GM18498 (cell line): ENCODE data around the gene SBNO2.
"Not testable (repeated sequence)": the region's sequence is repeated elsewhere in the genome, so short reads cannot be mapped to it uniquely, and the experiment has no call there.

ENCODE experiments used
- ATAC-seq: cut with Tn5 transposase; IDR thresholded peaks from one replicate; pipeline ENCODE4 v1.9.1; 2021; ENCODE audit warnings: mild to moderate bottlenecking, moderate library complexity; ENCODE audit not compliant: unreplicated experiment

The SBNO2 gene

DNA sequence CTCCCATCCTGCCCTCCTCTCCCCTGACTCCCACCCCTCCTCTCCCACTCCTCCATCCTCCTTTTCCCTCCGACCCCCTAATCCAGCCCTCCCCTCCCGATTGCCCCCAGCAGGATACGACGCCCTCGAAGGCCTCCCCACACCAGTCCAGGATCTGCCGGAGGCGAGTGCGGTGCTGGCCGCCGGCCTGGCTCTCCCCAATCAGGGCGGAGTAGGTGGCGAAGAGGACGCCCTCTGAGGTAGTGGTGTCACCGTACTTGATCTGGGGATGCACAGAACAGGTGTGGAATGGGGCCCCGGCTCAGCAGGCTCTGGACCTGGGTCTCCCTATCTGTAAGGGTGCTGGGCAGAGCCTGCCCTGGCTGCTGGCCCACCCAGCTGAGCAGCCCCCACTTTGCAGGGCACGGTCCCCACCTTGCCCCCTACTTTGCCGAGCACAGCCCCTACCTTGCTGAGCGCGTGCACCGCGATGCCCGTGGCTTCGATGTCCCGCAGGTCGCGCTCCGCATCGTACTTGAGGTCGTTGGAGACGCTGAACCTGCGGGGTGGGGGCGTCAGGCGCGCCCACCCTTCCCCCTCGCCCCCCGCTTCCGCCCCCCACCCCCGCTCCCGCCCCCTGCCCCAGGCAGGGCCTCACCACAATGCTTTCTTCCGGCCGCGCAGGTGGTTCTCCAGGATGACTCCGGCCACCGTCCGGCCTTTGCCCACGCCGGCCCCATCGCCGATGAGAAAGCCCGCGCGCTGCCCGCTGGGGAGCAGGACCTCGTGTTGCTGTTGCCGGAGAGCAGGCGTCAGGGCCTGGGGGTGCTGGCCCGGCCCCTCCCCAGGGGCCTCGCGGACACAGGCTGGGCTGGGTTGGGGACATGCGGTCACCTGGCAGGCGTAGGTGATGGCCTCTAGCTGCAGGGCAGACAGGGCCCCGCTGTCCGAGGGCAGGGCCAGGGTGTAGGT, 51.8 kb downstream of the SBNO2 start:
- ATAC-seq = no peak

DNA sequence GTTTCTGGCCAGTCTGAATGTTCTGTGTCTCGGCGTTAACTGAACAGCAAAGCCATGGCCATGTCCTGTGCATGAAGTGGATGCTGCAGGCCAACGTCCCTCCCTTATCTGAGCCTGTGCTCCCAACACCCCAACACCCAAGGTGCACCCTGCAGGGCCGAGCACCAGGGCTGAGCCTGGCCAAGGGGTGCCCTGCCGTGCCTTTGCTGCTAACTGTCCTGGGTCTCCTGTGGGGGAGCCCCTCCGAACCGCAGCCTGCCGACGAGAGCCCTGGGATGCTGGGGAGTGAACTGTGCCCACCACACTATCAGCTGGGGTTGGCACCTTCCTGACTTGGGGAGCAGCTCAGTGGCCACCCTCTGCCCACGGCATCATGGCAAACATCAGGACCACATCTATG, 52.7 kb downstream of the SBNO2 start:
- no peak for ATAC-seq

DNA sequence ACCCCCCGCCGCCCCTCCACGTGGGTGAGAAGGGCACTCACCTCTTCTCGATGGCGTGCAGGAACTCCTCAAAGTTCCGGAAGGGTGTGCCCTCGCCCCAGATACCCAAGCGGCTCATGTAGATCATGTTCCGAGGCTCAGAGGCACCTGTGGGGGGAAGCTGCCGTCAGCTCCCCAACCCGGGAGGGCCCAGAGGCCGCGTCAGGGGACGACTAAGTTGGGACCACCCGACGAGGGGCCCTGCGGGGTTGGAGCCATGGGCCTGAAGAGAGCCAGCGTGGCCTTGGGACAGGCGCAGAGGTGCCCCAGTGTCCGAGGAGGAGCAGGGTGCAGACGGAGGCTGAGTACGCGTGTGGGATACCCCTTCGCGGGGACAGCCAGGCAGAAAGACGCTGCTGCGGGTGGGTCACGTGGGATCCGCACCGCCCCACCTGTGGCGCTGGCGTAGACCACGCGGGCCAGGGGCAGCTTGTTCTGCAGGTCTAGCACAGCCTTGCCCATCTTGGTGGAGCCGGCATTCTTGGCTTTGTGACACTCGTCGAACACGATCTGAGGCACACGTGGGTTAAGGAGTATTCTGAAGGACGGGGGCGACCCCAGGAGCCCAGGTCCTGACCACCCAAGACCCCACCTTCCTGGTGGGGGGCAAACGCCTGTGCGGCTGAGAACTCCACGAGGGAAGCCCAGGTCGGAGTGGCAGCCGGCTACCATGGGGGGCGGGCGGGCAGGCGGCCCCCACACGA, 54.4 kb downstream of the SBNO2 start:
- ATAC-seq = no peak

DNA sequence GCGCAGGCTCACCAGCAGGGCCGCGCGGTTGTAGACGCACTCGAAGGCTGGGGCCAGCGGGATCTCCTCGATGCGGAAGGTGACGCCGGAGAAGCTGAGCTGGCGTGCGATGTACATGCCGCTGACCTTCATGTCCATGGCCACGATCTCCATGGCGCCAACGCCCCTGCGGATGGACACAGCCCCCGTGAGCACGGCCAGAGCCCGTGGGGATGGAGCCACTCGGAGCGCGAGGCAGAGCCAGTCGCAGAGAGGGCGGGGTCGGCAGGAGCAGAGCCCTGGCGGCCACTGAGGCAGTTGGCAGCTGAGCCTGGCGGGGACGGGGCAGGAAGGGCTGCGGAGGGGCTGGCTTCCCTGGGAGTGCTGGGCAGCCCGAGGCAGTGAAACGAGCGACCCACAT, 55.1 kb downstream of the SBNO2 start:
- no peak for ATAC-seq

DNA sequence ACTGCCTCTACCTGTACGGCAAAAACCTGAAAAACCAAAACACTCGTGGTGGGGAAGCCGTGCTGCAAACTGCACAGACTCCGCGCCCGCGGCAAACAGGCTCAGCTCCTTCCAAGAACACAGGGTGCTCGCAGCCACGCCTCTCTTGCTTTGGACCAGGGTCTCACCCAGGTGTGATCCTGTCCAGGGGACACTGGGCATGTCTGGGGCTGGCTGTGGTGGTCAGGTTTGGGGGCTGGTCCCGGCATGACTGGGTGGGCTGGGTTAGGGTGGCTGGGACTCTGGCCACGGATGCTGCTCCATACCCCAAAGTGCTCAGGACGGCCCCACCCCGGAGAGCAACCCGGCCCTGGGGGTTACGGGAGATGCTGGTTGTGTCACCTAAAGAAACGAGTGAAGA, 56.4 kb downstream of the SBNO2 start:
- ATAC-seq = no peak

DNA sequence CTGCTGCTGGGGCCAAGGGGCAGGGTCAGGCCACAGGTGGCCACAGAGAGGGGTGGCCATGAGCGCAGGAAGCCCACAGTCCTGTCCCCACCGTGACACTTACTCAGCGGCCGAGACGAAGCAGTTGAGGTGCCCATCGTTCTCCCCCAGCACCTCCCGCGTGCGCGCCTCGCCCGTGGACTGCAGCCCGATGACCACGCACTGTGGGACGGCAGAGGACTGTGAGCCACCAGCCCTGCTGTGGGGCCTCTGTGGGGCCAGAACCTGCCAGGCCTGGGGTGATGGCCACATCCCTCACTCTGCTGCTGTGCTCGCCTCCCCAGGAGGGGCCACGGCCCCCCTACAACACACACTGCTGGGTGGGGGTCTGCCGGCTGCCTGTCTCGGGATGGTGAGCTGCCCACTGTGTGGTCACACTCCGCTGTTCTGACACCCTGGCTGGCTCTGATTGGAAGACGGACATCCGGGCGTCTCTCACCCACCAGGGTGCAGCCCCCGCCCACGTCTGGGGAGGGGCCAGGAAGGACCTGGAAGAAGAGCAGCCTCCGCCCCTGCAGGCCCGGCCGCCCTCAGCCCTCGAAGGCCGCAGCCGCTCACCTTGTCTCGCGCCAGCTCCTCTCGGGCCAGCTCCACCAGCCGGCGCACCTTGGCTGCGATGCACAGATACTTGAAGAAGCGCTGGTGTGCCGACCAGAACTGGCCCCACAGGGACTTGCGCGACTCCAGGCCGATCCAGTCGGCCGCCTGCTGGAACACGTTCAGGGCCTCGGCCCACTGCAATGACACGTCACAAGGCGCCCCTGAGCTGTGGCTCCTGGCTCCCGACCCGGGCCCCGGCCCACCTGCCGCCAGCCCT, 57.1 kb downstream of the SBNO2 start:
- ATAC-seq = no peak

DNA sequence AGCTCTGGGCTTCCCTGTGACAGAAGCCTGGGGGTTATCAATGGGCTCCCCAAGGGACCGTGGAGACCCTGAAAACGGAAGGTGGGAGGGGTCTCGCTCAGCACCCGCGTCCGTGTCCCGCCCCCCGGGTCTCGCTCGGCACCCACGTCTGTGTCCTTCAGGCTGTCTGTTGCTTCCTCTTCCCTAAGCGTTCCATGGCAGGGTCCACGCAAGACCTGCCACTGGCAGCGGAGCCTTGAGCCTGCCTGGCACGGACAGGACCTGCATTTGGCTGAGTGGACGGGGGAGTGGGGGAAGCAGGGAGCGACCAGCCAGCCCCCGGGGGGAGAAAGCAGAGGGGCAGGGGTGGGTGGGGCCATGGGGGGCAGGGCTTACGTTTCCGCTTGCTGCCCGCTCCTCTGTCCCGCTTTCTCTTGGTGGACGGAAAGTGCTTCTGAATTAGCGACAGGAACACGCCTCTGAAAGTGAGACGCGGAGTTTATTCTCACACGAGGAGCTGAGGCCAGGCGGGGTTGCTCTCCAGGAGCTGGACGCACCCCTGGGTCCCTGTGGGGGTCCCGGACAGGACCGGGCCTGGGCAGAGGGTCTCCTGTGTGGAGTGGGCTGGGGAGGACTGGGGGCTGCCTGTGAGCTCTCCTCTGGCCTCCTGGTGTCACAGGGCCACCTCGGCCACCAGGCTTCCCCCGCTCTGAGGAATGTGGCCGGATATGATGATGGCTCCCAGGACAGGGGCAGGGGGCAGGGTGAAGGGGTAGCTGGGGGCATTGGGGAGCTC, 58.2 kb downstream of the SBNO2 start:
- ATAC-seq = no peak

DNA sequence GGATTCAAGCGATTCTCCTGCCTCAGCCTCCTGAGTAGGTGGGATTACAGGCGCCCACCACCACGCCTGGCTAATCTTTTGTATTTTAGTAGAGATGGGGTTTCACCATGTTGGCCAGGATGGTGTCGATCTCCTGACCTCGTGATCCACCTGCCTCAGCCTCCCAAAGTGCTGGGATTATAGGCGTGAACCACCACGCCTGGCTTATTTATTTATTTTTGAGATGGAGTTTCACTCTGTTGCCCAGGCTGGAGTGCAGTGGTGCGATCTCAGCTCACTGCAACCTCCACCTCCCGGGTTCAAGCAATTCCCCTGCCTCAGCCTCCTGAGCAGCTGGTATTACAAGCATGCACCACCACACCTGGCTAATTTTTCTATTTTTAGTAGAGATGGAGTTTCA, 59.3 kb downstream of the SBNO2 start:
- ATAC-seq = not testable (repeated sequence)

DNA sequence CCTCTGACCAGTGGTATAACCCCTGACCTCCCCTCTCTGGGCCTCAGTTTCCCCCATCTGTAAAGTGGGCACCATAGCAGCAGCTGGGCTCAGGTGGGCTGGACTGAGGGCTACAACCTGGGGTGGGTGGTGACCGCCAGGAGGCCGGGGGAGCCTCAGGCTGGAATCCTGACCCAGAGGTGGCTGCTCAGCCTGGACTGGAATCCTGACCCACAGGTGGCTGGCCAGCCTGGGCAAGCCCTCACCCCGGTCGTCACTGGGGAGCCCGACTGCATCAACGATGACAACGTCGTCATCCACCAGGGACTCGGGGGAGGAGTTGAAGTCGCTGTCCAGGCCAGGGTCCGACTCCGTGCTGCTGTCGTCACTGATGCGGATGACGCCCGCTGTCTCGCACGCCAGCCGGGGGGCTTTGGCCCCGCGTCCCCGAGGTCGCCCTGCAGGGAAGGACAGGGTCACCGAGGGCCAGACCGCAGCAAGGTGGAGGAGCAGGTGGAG, 60.0 kb downstream of the SBNO2 start:
- ATAC-seq = no peak

DNA sequence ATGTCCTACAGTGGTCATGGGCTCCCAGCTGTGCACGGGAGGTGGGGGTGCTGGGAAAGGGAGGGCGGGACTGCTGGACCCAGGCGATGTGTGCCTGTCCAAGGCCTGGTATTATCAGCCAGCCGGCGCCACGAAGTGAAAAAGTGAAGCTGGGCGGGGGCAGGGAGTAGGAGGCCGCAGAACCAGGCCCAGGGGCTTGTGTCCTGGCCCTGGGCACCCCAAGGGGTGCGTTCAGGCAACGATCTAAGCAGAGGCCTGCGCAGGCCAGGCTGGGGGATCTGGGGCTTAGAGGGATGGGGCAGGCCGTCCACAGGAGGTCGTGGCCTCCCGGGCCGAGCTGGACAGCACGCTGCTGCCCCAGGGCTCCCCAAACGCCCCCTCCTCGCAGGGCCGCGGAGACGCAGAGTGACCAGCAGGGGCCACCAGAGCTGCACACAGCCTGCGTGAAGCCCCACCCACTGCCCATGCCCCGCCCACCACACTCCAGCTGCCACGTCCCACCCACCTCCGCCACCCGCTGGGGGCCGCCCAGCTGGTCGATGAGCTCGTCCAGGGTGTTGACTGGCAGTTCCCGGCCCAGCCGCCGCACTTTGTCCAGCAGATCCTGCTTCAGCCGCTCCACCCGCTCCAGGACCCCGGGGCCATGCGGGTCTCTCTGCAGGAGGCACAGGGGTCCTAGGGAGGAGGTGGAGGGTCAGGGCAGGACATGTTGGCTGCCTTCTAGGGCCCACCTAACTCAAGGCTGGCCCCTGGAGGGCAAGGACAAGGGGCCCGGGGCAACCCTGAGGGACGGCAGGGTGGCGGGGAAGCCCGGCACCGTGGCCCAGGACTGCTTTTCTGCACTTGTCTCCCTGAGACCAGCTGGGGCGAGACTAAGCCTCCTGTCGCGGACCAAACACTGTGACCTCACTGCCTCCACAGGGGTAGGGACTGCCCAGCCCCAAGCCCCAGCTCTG, 60.8 kb downstream of the SBNO2 start:
- peak; percentile 64 for ATAC-seq

DNA sequence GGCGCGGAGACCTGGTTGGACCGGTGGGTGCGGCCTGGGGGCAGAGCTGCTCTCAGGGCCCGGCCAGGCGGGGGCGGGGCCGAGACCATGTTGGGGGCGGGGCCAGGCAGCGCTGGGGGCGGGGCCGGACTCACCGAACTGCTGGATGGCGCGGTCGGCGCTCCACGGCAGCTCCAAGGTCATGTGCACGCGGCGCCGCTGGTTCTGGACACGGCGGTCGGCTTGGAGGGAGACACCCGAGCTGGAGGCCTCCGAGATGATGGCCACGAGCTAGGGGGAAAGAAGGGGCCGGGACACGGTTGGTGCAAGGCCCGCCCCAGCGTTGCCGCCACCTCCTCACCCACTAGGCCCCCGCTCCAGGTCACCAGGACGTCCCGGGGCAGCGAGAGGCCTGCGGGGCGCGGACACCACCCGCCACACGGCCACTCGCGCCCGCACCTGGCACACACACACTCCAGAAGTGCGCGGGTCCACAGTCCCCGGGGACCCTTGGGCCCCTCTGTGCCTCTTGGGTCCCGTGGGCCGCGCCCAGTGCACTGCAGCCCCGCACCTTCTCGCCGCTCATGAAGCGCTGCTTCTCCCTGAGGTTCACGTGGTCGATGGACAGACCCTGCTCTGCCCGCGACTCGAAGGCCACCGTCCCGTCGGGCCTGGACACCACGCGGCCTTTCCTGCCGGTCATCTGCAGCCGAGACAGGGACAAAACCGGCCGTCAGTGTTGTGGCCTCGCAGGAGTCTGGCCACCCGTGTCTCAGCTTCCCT, 61.6 kb downstream of the SBNO2 start:
- no peak for ATAC-seq

DNA sequence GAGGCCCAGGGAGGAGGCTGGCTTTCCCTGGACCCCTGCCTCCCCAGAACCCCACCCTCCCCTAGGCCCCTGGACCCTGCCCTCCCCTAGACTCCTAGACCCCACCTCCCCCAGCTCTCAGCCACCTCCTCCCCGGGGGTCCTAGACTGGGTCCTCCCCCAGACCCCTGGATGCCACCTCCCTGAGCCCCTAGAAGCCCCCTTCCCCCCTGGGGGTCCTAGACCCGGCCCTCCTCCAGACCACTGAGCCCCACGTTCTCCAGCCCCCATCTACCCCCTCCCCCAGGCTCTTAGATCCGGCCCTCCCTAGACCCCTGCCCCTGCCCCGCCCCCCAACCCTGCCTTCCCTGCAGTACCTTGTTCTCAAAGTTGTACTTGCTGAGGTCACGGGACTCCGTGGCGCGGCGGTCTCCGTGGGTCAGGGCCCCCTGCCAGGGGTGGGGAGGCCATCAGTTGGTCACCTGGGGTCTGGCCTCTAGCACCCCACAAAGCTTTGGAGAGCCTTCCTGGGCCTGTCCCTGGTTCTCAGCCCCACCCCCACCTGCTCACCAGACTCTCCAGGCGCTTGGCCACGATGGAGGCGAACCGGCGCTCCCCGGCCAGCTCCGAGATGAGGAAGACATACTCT, 62.3 kb downstream of the SBNO2 start:
- ATAC-seq = no peak

DNA sequence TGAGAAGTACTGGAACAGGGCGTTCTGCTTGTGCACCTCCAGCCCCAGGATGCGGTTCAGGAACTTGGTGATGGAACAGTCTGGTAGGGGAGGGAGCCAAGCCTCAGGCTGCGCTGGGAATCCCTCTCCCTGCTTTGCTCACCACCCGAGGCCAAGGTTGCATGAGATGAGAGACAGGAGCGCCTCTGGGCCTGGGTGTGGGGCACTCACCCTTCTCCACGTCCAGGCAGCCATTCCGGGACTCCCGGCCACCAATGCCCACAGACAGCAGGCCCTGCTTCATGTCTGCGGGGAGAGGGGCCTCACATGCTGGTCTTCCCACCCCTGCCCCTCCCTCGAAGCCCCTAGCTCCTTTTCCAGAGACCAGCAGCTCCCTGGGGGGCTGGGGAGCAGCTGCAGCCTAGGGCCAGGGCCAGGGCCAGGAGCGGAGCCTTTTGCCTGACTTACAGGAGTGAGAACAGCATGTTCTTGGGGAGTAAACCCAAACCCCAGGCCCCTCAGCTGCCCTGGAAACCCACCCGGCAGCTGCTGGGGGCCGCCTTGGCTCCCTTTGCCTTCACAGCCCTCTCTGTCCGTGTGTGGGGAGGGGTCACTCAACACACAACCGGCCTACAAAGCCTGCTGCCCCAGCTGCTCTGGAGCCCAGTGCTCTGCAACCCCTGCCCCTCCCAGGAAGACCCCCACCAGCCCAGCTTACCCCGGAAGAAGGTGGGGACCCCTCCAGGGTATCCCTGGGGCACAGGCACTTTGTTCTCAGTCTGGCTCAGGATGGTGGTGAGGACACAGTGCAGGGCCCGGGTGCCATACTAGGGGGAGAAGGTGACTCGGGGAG, 63.0 kb downstream of the SBNO2 start:
- no peak for ATAC-seq

DNA sequence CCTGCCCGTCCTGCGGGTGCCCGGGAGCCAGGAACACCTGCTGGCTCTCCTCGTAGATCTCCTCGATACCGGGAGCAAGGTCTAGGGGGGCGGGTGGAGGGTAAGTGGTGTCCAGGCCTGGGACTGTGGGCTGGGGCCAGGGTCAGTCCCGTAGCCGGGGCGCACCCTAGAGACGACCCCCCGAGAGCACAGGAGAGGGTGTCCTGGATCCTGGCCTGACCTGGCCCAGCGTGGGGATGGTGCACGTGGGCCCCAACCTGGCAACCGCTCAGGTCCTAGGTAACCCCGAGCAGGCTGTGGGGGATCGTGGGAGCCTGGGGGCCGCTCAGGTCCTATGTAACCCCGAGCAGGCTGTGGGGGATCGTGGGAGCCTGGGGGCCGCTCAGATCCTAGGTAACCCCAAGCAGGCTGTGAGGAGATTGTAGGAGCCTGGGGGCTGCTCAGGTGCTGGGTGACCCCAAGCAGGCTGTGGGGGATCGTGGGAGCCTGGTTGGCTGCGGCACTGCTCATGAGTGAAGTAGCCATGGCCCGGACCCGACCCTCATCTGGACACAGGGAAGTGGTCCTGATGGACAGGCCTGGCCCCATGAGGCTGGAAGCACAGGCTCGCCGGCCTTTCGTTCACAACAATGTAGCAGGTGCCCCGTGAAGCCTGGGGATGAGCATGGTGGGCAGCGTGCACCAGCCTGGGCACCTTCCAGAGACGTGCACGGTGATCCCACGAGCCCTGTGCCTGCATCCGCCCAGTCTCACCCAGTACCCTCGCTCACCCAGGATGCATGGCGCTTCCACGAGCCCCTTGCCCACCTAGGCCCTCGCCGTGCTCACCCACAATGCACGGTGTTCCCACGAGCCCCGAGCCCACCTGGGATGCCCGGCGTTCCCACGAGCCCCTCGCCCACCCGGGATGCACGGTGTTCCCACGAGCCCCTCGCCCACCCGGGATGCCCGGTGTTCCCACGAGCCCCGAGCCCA, 64.1 kb downstream of the SBNO2 start:
- no peak for ATAC-seq

DNA sequence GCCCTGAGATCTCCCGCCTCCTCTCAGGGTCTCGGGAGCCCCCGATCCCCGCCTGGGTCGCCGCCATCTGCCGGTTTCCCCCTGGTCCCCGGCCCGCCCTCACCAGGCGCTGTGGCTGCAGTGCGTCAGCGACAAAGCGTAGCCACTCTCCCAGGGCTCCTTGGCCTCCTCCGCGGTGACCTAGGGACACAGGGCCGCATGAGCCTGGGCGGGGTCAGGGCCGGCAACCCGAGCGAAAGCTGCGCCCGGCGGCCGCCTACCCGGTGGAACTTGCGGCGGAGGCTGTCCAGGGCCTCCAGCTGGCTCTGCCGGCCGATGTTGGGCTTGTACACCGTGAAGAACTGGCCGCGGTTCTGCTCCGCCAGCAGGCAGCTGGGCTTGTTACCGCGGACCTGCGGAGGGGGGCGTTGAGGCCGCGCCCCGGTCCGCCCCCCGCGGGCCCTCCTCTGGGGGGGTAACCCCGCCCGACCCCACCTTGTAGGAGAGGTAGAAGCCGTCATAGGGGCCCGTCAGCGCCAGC, 65.0 kb downstream of the SBNO2 start:
- ATAC-seq = no peak
